IMR-90 (cell line): Measurements from ENCODE around the gene CTRB1. TPM values are rescaled to one million over a fixed set of nuclear protein-coding genes. Genes with fewer than 3 reads are reported as not detected.
"Not testable (repeated sequence)": the region's sequence is repeated elsewhere in the genome, so short reads cannot be mapped to it uniquely, and the experiment has no call there.

ENCODE experiments used
- ATAC-seq: fragments of 200-7000 bp; cut with Tn5 transposase; 2 replicates; pipeline ENCODE4 v1.9.1; 2020; ENCODE audit warnings: low read depth, mild to moderate bottlenecking, moderate library complexity
- BruUV-seq: library from RNA; stranded (reverse); fragments of 400-500 nt; replicated peaks from 2 replicates; lab custom pipeline; 2021; lab: Mats Ljungman, UMichigan
- CTCF ChIA-PET: fragments of 300-600 bp; formaldehyde crosslinking; extraction: SDS; loops from one replicate; lab custom pipeline; 2021; ENCODE audit warnings: antibody characterized with exemption; lab: Yijun Ruan, JAX
- POLR2A ChIA-PET: fragments of 300-600 bp; sonication (Branson Sonifier 250); formaldehyde crosslinking; loops from one replicate; lab custom pipeline; 2022; ENCODE audit warnings: antibody characterized with exemption; ENCODE audit not compliant: unreplicated experiment; lab: Charles Lee
- DNase-seq: peaks from one replicate; pipeline ENCODE4 v3.0.0; 2013
- H2AFZ ChIP-seq: replicated peaks from 2 replicates; pipeline ENCODE3; 2013; ENCODE audit warnings: low read length, mild to moderate bottlenecking; ENCODE audit not compliant: poor library complexity
- H2AK5ac ChIP-seq: 2 replicates; pipeline ENCODE4 v1.6.1; 2013; ENCODE audit warnings: low read depth, low read length, inconsistent platforms
- H2AK9ac ChIP-seq: replicated peaks from 2 replicates; pipeline ENCODE3; 2013; ENCODE audit warnings: mild to moderate bottlenecking, low read depth, low read length, moderate library complexity; ENCODE audit not compliant: poor library complexity
- H2BK120ac ChIP-seq: 2 replicates; pipeline ENCODE4 v1.6.1; 2013; ENCODE audit warnings: low read depth, low read length, inconsistent platforms
- H2BK15ac ChIP-seq: 3 replicates; pipeline ENCODE4 v1.6.1; 2013; ENCODE audit warnings: low read depth, low read length, inconsistent platforms
- H2BK20ac ChIP-seq: 2 replicates; pipeline ENCODE4 v1.6.1; 2013; ENCODE audit warnings: low read depth, mild to moderate bottlenecking, inconsistent platforms, low read length, moderate library complexity
- H2BK5ac ChIP-seq: 2 replicates; pipeline ENCODE4 v1.6.1; 2013; ENCODE audit warnings: mild to moderate bottlenecking, low read depth, low read length, inconsistent platforms; ENCODE audit not compliant: poor library complexity, severe bottlenecking
- H3K14ac ChIP-seq: replicated peaks from 2 replicates; pipeline ENCODE4 v1.6.1; 2013; ENCODE audit warnings: low read depth, low read length, inconsistent platforms
- H3K18ac ChIP-seq: 2 replicates; pipeline ENCODE4 v1.6.1; 2013; ENCODE audit warnings: low read depth, low read length, control low read depth
- H3K23ac ChIP-seq: 2 replicates; pipeline ENCODE4 v1.6.1; 2013; ENCODE audit warnings: low read depth, low read length, inconsistent platforms
- H3K27ac ChIP-seq: 2 replicates; pipeline ENCODE4 v1.5.1; 2013; ENCODE audit warnings: mild to moderate bottlenecking, control low read depth, low read length; ENCODE audit not compliant: insufficient read depth
- H3K27me3 ChIP-seq: 2 replicates; pipeline ENCODE4 v1.6.1; 2013; ENCODE audit warnings: low read length; ENCODE audit not compliant: control insufficient read depth, insufficient read depth
- H3K36me3 ChIP-seq: 2 replicates; pipeline ENCODE4 v1.6.1; 2013; ENCODE audit warnings: low read length, mixed read lengths; ENCODE audit not compliant: control insufficient read depth, insufficient read depth
- H3K4ac ChIP-seq: 2 replicates; pipeline ENCODE4 v1.6.1; 2013; ENCODE audit warnings: low read depth, low read length, inconsistent platforms
- H3K4me1 ChIP-seq: 2 replicates; pipeline ENCODE4 v1.6.1; 2013; ENCODE audit warnings: low read length, mixed read lengths; ENCODE audit not compliant: control insufficient read depth, insufficient read depth
- H3K4me2 ChIP-seq: 2 replicates; pipeline ENCODE4 v1.6.1; 2013; ENCODE audit warnings: low read depth, mild to moderate bottlenecking, control low read depth, low read length, moderate library complexity
- H3K4me3 ChIP-seq: 2 replicates; pipeline ENCODE4 v1.5.1; 2013; ENCODE audit warnings: low read depth, mild to moderate bottlenecking, control low read depth, low read length, moderate library complexity; ENCODE audit not compliant: insufficient read depth
- H3K56ac ChIP-seq: 2 replicates; pipeline ENCODE4 v1.6.1; 2013; ENCODE audit warnings: low read length, inconsistent platforms; ENCODE audit not compliant: insufficient read depth; ENCODE audit errors: extremely low read depth
- H3K79me1 ChIP-seq, 2 experiments: 2 replicates each; pipeline ENCODE4 v1.6.1; 2013; ENCODE audit warnings: low read length in 2 of 2, inconsistent platforms in 1 of 2, low read depth in 1 of 2
- H3K9ac ChIP-seq: 2 replicates; pipeline ENCODE4 v1.6.1; 2013; ENCODE audit warnings: low read depth, low read length, control low read depth
- H3K9me1 ChIP-seq: 2 replicates; pipeline ENCODE4 v1.6.1; 2013; ENCODE audit warnings: low read length, inconsistent platforms; ENCODE audit not compliant: insufficient read depth
- H3K9me3 ChIP-seq: 2 replicates; pipeline ENCODE4 v1.6.1; 2013; ENCODE audit warnings: low read length; ENCODE audit not compliant: control insufficient read depth, insufficient read depth
- H4K20me1 ChIP-seq: 2 replicates; pipeline ENCODE4 v1.6.1; 2013; ENCODE audit warnings: low read length, inconsistent platforms; ENCODE audit not compliant: insufficient read depth
- H4K5ac ChIP-seq: 2 replicates; pipeline ENCODE4 v1.6.1; 2013; ENCODE audit warnings: mild to moderate bottlenecking, low read depth, low read length, control low read depth
- H4K8ac ChIP-seq, 2 experiments: 2 replicates each; pipeline ENCODE4 v1.6.1; 2013; ENCODE audit warnings: low read depth in 2 of 2, low read length in 2 of 2, control low read depth in 1 of 2, inconsistent platforms in 1 of 2
- H4K91ac ChIP-seq: 2 replicates; pipeline ENCODE4 v1.6.1; 2013; ENCODE audit warnings: low read depth, low read length, inconsistent platforms; ENCODE audit not compliant: insufficient read depth
- RAD21 ChIP-seq: IDR thresholded peaks from 2 replicates; pipeline ENCODE4 v1.6.1; 2012; ENCODE audit warnings: low read length, improper control_type of control experiment
- WGBS, 2 experiments: methylation state at CpG; one replicate each; pipeline versions ENCODE4 v1.1.5 to v1.1.7; 2013; ENCODE audit warnings: missing lambda C conversion rate in 2 of 2; ENCODE audit not compliant: insufficient read length in 1 of 2; ENCODE audit errors: extremely low coverage in 2 of 2; 5-methylcytosine and 5-hydroxymethylcytosine counted together
- dilution Hi-C: fragments of 300-500 bp; cut with HindIII; formaldehyde crosslinking; loops from one replicate; pipeline ENCODE4 v1.14.3; 2018; ENCODE audit warnings: low sequenced_read_pairs; ENCODE audit not compliant: unreplicated experiment
- in situ Hi-C: fragments of 300-500 bp; cut with MboI; formaldehyde crosslinking; loops from 3 replicates; pipeline ENCODE4 v1.14.3; 2019; ENCODE audit warnings: low sequenced_read_pairs, inconsistent platforms, mixed read lengths
- intact Hi-C: fragments of 100-400 bp; cut with micrococcal nuclease; formaldehyde crosslinking; loops from 2 replicates; pipeline ENCODE4 v1.10.0; 2022
- polyA plus RNA-seq, 3 experiments: library from polyadenylated mRNA; depleted of rRNA; stranded (reverse); fragments of >200 nt; gene quantifications; 2 replicates each; pipeline ENCODE4 v1.2.3, GENCODE V29; 2012; ENCODE audit warnings: low replicate concordance in 1 of 3
- total RNA-seq: library from RNA; depleted of rRNA; stranded (reverse); fragments of >200 nt; gene quantifications from 2 replicates; pipeline ENCODE4 v1.2.3, GENCODE V29; 2012

Gene CTRB1
- total and polyA plus RNA-seq, 2 of the 4 experiments (the other 2 are of a cell fraction), result not detected

- 23% methylated on average over 2 of the region's 12 CpGs; no CpG with 5 or more reads in 1 of the 2 experiments for WGBS, 2 experiments
- peak overlapping the region; percentile 13; the same call in 1 of the 2 replicates for H2AK5ac ChIP-seq
- H2BK120ac ChIP-seq, result peak overlapping the region; percentile 52; the same call in 1 of the 2 replicates
- ATAC-seq (peak; percentile 33), DNase-seq (no peak)
- H3K9ac ChIP-seq, result no peak overlapping the region
- intact Hi-C loops (no loop called here), in situ Hi-C loops (no loop called here), dilution Hi-C loops (no loop called here)
- 0 out of 2 replicates have a peak overlapping the region, but pooled peaks have one; percentile 28 for H4K91ac ChIP-seq
- peaks cover 6% of the 10 kb centered on the region; the same call in 1 of the 2 replicates for H3K9me1 ChIP-seq
- peak overlapping the region; percentile 11 for H2AK9ac ChIP-seq
- no peak for TF ChIP-seq RAD21
- H3K36me3 ChIP-seq, result no peaks in the 10 kb centered on the region
- H2AFZ ChIP-seq, result peak overlapping the region; percentile 82
- no peak overlapping the region for H3K4me2 ChIP-seq
- 0 out of 2 replicates have a peak overlapping the region, but pooled peaks have one; percentile 30 for H3K14ac ChIP-seq
- H4K8ac ChIP-seq, result peak overlapping the region; percentile 40; a peak in 1 of 4 replicates
- CTCF ChIA-PET, result no interaction called here
- no peak overlapping the region for H3K18ac ChIP-seq
- H3K27ac ChIP-seq, result peak overlapping the region; percentile 9; the same call in 1 of the 2 replicates
- H3K23ac ChIP-seq, result no peak overlapping the region
- H2BK20ac ChIP-seq, result peak overlapping the region; percentile 59; the same call in 1 of the 2 replicates
- no TSS peak for BruUV-seq
- H2BK15ac ChIP-seq, result peak overlapping the region; percentile 45; the same call in 1 of the 3 replicates
- no peaks in the 10 kb centered on the region for H4K20me1 ChIP-seq
- H3K56ac ChIP-seq, result no peak overlapping the region
- peak overlapping the region; percentile 65; the same call in 1 of the 2 replicates for H3K4ac ChIP-seq
- H3K9me3 ChIP-seq, result no peaks in the 10 kb centered on the region
- no peak overlapping the region for H3K4me3 ChIP-seq
- H4K5ac ChIP-seq, result no peak overlapping the region
- POLR2A ChIA-PET, result no interaction called here
- no peaks in the 10 kb centered on the region for H3K27me3 ChIP-seq
- no peak overlapping the region for H2BK5ac ChIP-seq
- peaks cover 13% of the 10 kb centered on the region for H3K4me1 ChIP-seq
- H3K79me1 ChIP-seq, result peaks cover 0 to 4% of the 10 kb centered on the region in 2 experiments; a peak in 1 of 4 replicates
Observed at GRCh38 chr16:75272097-75272551, 53.3 kb downstream of the CTRB1 start.

DNA sequence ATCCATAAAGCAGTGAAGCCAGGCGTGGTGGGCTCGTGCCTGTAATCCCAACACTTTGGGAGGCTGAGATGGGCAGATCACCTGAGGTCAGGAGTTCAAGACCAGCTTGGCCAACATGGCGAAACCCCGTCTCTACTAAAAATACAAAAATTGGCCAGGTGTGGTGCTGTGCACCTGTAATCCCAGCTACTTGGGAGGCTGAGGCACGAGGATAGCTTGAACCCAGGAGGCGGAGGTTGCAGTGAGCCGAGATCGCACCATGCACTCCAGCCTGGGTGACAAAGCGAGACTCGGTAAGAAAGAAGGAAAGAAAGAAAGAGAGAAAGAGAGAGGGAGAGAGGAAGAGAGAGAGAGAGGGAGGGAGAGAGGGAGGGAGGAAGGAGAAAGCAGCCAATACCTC, 53.8 kb downstream of the CTRB1 start:
- peak overlapping the region; percentile 37; the same call in 1 of the 2 replicates for H2BK20ac ChIP-seq
- CTCF ChIA-PET, result interaction anchor here (0.6 kb wide), 1 partner anchor 119 kb away, joined by 3 read pairs; no protein-coding TSS in a partner anchor
- H3K4me3 ChIP-seq, H3K27me3 ChIP-seq, H3K27ac ChIP-seq, intact Hi-C loops, H3K9ac ChIP-seq, DNase-seq, H3K9me1 ChIP-seq, H3K23ac ChIP-seq, H3K18ac ChIP-seq, H3K56ac ChIP-seq, in situ Hi-C loops, H3K4ac ChIP-seq, H3K79me1 ChIP-seq, H2BK15ac ChIP-seq, BruUV-seq, H2AFZ ChIP-seq, dilution Hi-C loops, H2BK5ac ChIP-seq, ATAC-seq, POLR2A ChIA-PET, H3K36me3 ChIP-seq, H4K5ac ChIP-seq, H3K9me3 ChIP-seq, H4K20me1 ChIP-seq, H3K4me2 ChIP-seq: not testable (repeated sequence)
- H3K14ac ChIP-seq, result 0 out of 2 replicates have a peak overlapping the region, but pooled peaks have one; percentile 30
- peak overlapping the region in 1 of 2 experiments; percentile 40; a peak in 1 of 4 replicates for H4K8ac ChIP-seq
- H2AK9ac ChIP-seq, result peak overlapping the region; percentile 15
- WGBS, 2 experiments, result 94% methylated on average over 8 of the region's 10 CpGs; no CpG with 5 or more reads in 1 of the 2 experiments
- 0 out of 2 replicates have a peak overlapping the region, but pooled peaks have one; percentile 28 for H4K91ac ChIP-seq
- H2AK5ac ChIP-seq, result peak overlapping the region; percentile 13
- H3K4me1 ChIP-seq, result peaks cover 11% of the 10 kb centered on the region
- peak overlapping the region; percentile 52; the same call in 1 of the 2 replicates for H2BK120ac ChIP-seq
